Endothelial cell of umbilical vein (primary cell): ENCODE data around the gene ATP8A1. TPM values are rescaled to one million over a fixed set of nuclear protein-coding genes. Genes with fewer than 3 reads are reported as not detected.

Experiments used
- BruUV-seq: library from RNA; stranded (reverse); fragments of 400-500 nt; replicated peaks from 2 replicates; lab custom pipeline; 2021; lab: Mats Ljungman, UMichigan
- CTCF ChIA-PET: fragments of 300-600, 350-600 bp; sonication (Branson Sonifier 250); formaldehyde crosslinking; loops from one replicate; lab custom pipeline; 2021; ENCODE audit warnings: antibody characterized with exemption, inconsistent platforms; lab: Charles Lee
- POLR2A ChIA-PET: fragments of 300-600, 350-600 bp; sonication (Branson Sonifier 250); formaldehyde crosslinking; loops from one replicate; lab custom pipeline; 2021; ENCODE audit warnings: antibody characterized with exemption, inconsistent platforms; lab: Charles Lee
- DNase-seq: peaks from one replicate; pipeline ENCODE4 v3.0.0-alpha.2; 2011; ENCODE audit warnings: low read depth, low spot score
- FAIRE-seq: peaks from 2 replicates; lab custom pipeline; 2011; peaks lifted over from hg19 to GRCh38; lab: Jason Lieb, UNC
- H2AFZ ChIP-seq: 2 replicates; pipeline ENCODE4 v1.6.0; 2012; ENCODE audit warnings: low read depth, low read length, control low read depth, inconsistent platforms
- H3K27ac ChIP-seq: 2 replicates; pipeline ENCODE4 v1.5.1; 2011; ENCODE audit warnings: low read depth, mild to moderate bottlenecking, control low read depth, low read length, moderate library complexity; ENCODE audit not compliant: insufficient read depth
- H3K27me3 ChIP-seq, 2 experiments: 2 replicates each; pipeline versions ENCODE4 v1.6.0 to v1.6.1; 2011; ENCODE audit warnings: low read length in 2 of 2, mixed read lengths in 1 of 2; ENCODE audit not compliant: control insufficient read depth in 2 of 2, insufficient read depth in 2 of 2
- H3K36me3 ChIP-seq, 2 experiments: 2 replicates in 1 of 2; 3 replicates in 1 of 2; pipeline ENCODE4 v1.5.1; 2011; ENCODE audit warnings: low read length in 2 of 2, mild to moderate bottlenecking in 1 of 2, moderate library complexity in 1 of 2; ENCODE audit not compliant: control insufficient read depth in 2 of 2, insufficient read depth in 2 of 2; ENCODE audit errors: extremely low read depth in 1 of 2
- H3K4me1 ChIP-seq: 3 replicates; pipeline ENCODE4 v1.5.1; 2011; ENCODE audit warnings: mild to moderate bottlenecking, low read length; ENCODE audit not compliant: control insufficient read depth, insufficient read depth; ENCODE audit errors: extremely low read depth
- H3K4me2 ChIP-seq: 2 replicates; pipeline ENCODE4 v1.6.1; 2011; ENCODE audit warnings: low read length, control low read depth, mixed read lengths; ENCODE audit not compliant: insufficient read depth
- H3K4me3 ChIP-seq, 3 experiments: fragments of 200-600 bp in 1 of 3; sonication (generic), shearing (Covaris generic) in 1 of 3; replicated peaks in 1 of 3; 2 replicates each; pipeline ENCODE4 v1.5.1; 2011 to 2016; ENCODE audit warnings: control low read depth in 3 of 3, low read length in 3 of 3, mild to moderate bottlenecking in 2 of 3, inconsistent platforms in 1 of 3, low read depth in 1 of 3, moderate library complexity in 1 of 3; ENCODE audit not compliant: insufficient read depth in 1 of 3
- H3K79me2 ChIP-seq: 2 replicates; pipeline ENCODE4 v1.6.0; 2012; ENCODE audit warnings: low read length, inconsistent platforms; ENCODE audit not compliant: control insufficient read depth, insufficient read depth
- H3K9ac ChIP-seq: replicated peaks from 2 replicates; pipeline ENCODE3; 2011; ENCODE audit warnings: low read length, control low read depth; ENCODE audit not compliant: insufficient read depth; ENCODE audit errors: extremely low read depth
- H3K9me1 ChIP-seq: replicated peaks from 3 replicates; pipeline ENCODE4 v1.6.0; 2011; ENCODE audit warnings: mild to moderate bottlenecking, low read length; ENCODE audit not compliant: control insufficient read depth, insufficient read depth; ENCODE audit errors: extremely low read depth
- H3K9me3 ChIP-seq: replicated peaks from 2 replicates; pipeline ENCODE4 v1.5.1; 2012; ENCODE audit warnings: low read length, inconsistent platforms; ENCODE audit not compliant: control insufficient read depth, insufficient read depth
- H4K20me1 ChIP-seq: replicated peaks from 2 replicates; pipeline ENCODE3; 2011; ENCODE audit warnings: mild to moderate bottlenecking, low read length; ENCODE audit not compliant: control insufficient read depth, insufficient read depth; ENCODE audit errors: extremely low read depth
- EZH2 ChIP-seq: IDR thresholded peaks from 2 replicates; pipeline ENCODE4 v1.6.1; 2012; ENCODE audit warnings: borderline replicate concordance, low read depth, mild to moderate bottlenecking, moderate library complexity, low read length, inconsistent platforms; ENCODE audit not compliant: severe bottlenecking
- dilution Hi-C: fragments of 300-500 bp; cut with MboI; formaldehyde crosslinking; loops from one replicate; pipeline ENCODE4 v1.15.0; 2019; ENCODE audit warnings: low sequenced_read_pairs; ENCODE audit not compliant: extremely low pct_ligation_motif_present
- intact Hi-C: fragments of 100-400 bp; cut with micrococcal nuclease; formaldehyde crosslinking; loops from one replicate; pipeline ENCODE4 v1.10.0; 2022
- polyA plus RNA-seq, 4 experiments: library from polyadenylated mRNA; depleted of rRNA in 3 of 4; stranded (reverse) in 3 of 4; unstranded in 1 of 4; fragments of >200 nt; gene quantifications; 2 replicates each; pipeline versions ENCODE4 v1.2.1 to v1.2.3, GENCODE V29; 2011 to 2012; ENCODE audit warnings: missing spikeins in 1 of 4
- total RNA-seq: library from RNA; stranded (reverse); gene quantifications from 2 replicates; pipeline ENCODE4 v1.2.3, GENCODE V29; 2021
- TF ChIP-seq, protein P1 (sequence below), 2 donors: IDR thresholded peaks; 1 replicate in 1 of 2; 2 replicates in 1 of 2; pipeline ENCODE4 v1.5.1; 2011; ENCODE audit warnings: low read length in 2 of 2, mild to moderate bottlenecking in 2 of 2, moderate library complexity in 2 of 2, control low read depth in 1 of 2, inconsistent platforms in 1 of 2, low read depth in 1 of 2; ENCODE audit not compliant: insufficient read depth in 1 of 2; ENCODE audit errors: extremely low read depth in 1 of 2

ATP8A1 gene
- total and polyA plus RNA-seq, 2 donors (not counting 3 experiments of a cell fraction or from before 2014, with no cell fraction given) = 0.97 to 11.5 TPM

GRCh38 chr4:42398171-42398870 lies 258.6 kb downstream of the ATP8A1 start:
- H3K27ac ChIP-seq = no peak overlapping the region

More at GRCh38 chr4:42398171-42398870, 258.6 kb downstream of the ATP8A1 start:
- Histone ChIP-seq H3K4me2 (peak overlapping the region; percentile 74), H3K4me1 (peaks cover 14% of the 10 kb centered on the region), H3K27me3 (no peaks in the 10 kb centered on the region), H3K36me3 (no peaks in the 10 kb centered on the region), H4K20me1 (no peaks in the 10 kb centered on the region), H3K9me3 (no peaks in the 10 kb centered on the region), H3K9ac (peak overlapping the region; percentile 62), H3K79me2 (peaks cover 6% of the 10 kb centered on the region), H2AFZ (peak overlapping the region; percentile 97), H3K9me1 (no peaks in the 10 kb centered on the region), H3K4me3 (peak overlapping the region; percentile 55 to 78 (median 75))
- dilution Hi-C loops = no loop called here
- DNase-seq = peak; percentile 56
- FAIRE-seq = peak; percentile 21
- TF ChIP-seq, protein P1, sequence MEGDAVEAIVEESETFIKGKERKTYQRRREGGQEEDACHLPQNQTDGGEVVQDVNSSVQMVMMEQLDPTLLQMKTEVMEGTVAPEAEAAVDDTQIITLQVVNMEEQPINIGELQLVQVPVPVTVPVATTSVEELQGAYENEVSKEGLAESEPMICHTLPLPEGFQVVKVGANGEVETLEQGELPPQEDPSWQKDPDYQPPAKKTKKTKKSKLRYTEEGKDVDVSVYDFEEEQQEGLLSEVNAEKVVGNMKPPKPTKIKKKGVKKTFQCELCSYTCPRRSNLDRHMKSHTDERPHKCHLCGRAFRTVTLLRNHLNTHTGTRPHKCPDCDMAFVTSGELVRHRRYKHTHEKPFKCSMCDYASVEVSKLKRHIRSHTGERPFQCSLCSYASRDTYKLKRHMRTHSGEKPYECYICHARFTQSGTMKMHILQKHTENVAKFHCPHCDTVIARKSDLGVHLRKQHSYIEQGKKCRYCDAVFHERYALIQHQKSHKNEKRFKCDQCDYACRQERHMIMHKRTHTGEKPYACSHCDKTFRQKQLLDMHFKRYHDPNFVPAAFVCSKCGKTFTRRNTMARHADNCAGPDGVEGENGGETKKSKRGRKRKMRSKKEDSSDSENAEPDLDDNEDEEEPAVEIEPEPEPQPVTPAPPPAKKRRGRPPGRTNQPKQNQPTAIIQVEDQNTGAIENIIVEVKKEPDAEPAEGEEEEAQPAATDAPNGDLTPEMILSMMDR (IDR thresholded peaks at IDR 0.05; ENCODE audit: extremely low read depth in 1 of 2, insufficient read depth in 1 of 2, low read depth in 1 of 2, low read length in 2 of 2) = peak in 1 of 2 donors; percentile 35
- no peak for TF ChIP-seq EZH2
- ChIA-PET CTCF (interaction anchor here (0.6 to 7.0 kb wide), 7 partner anchors 9 to 121 kb away, joined by 3 to 54 read pairs (median 9); no protein-coding TSS in a partner anchor), POLR2A (no interaction called here)
- BruUV-seq = no TSS peak
- intact Hi-C loops = loop anchor here (1.0 to 5.0 kb wide), 2 partner anchors 14 to 259 kb away; partner anchors contain the start of gene ATP8A1
